HepG2 (cell line): ENCODE data around the gene CCNA2. TPM values are rescaled to one million over a fixed set of nuclear protein-coding genes. Genes with fewer than 3 reads are reported as not detected.
A peak's percentile ranks its signal among the peaks of the same experiment; 100 is the strongest.

Experiments used
- ATF1 ChIP-seq: IDR thresholded peaks from 2 replicates; pipeline ENCODE4 v1.6.1; 2016; ENCODE audit warnings: mild to moderate bottlenecking, control low read depth
- ATF7 ChIP-seq, 2 experiments: fragments of 450-650 bp in 1 of 2; sonication (generic) in 1 of 2; formaldehyde crosslinking in 1 of 2; IDR thresholded peaks; 2 replicates each; pipeline versions ENCODE4 v1.4.0 to v1.6.1; 2016 to 2020; ENCODE audit warnings: antibody characterized with exemption in 1 of 2, mild to moderate bottlenecking in 1 of 2, missing genetic modification reagents in 1 of 2
- BHLHE40 ChIP-seq: IDR thresholded peaks from 2 replicates; pipeline ENCODE4 v1.6.1; 2011; ENCODE audit warnings: low read length, improper control_type of control experiment
- CAMTA2 ChIP-seq: sonication (generic); formaldehyde crosslinking; IDR thresholded peaks from 2 replicates; pipeline ENCODE4 v1.4.0; 2020; ENCODE audit warnings: mild to moderate bottlenecking, missing genetic modification reagents, borderline replicate concordance
- DZIP1 ChIP-seq: sonication (generic); formaldehyde crosslinking; IDR thresholded peaks from 2 replicates; pipeline ENCODE4 v1.5.0; 2020; ENCODE audit warnings: mild to moderate bottlenecking, missing genetic modification reagents
- EED ChIP-seq: sonication (generic); formaldehyde crosslinking; IDR thresholded peaks from 2 replicates; pipeline ENCODE4 v1.5.0; 2020; ENCODE audit warnings: mild to moderate bottlenecking, missing genetic modification reagents
- ERF ChIP-seq: IDR thresholded peaks from 2 replicates; pipeline ENCODE4 v1.6.1; 2018; ENCODE audit warnings: missing biosample characterization, missing genetic modification reagents
- HDAC6 ChIP-seq: fragments of 200-600 bp; sonication (generic); IDR thresholded peaks from 2 replicates; pipeline ENCODE4 v1.7.0; 2017; ENCODE audit warnings: mild to moderate bottlenecking, antibody characterized with exemption, low read length, low read depth
- JUND ChIP-seq: sonication (generic); formaldehyde crosslinking; IDR thresholded peaks from 2 replicates; pipeline ENCODE4 v1.8.0; 2022; ENCODE audit warnings: mild to moderate bottlenecking, missing genetic modification reagents
- MAFG ChIP-seq: sonication (generic); formaldehyde crosslinking; IDR thresholded peaks from 2 replicates; pipeline ENCODE4 v1.5.1; 2020; ENCODE audit warnings: mild to moderate bottlenecking, missing genetic modification reagents
- MIER3 ChIP-seq: IDR thresholded peaks from 2 replicates; pipeline ENCODE4 v1.6.1; 2016; ENCODE audit warnings: missing compliant biosample characterization, borderline replicate concordance
- PHF8 ChIP-seq: sonication (generic); formaldehyde crosslinking; IDR thresholded peaks from 2 replicates; pipeline ENCODE4 v1.5.0; 2020; ENCODE audit warnings: missing genetic modification reagents
- PRDM10 ChIP-seq: sonication (generic); formaldehyde crosslinking; IDR thresholded peaks from 2 replicates; pipeline ENCODE4 v1.4.0; 2020; ENCODE audit warnings: low read depth, missing genetic modification reagents
- SP5 ChIP-seq: IDR thresholded peaks from 2 replicates; pipeline ENCODE4 v1.6.1; 2016; ENCODE audit warnings: low read depth, borderline replicate concordance
- TRIM24 ChIP-seq: sonication (generic); formaldehyde crosslinking; IDR thresholded peaks from 2 replicates; pipeline ENCODE4 v1.8.0; 2022; ENCODE audit warnings: mild to moderate bottlenecking, missing genetic modification reagents
- TSC22D2 ChIP-seq: sonication (generic); formaldehyde crosslinking; IDR thresholded peaks from 2 replicates; pipeline ENCODE4 v1.5.1; 2020; ENCODE audit warnings: missing genetic modification reagents, mild to moderate bottlenecking, borderline replicate concordance
- ZMYM4 ChIP-seq: sonication (generic); formaldehyde crosslinking; IDR thresholded peaks from 2 replicates; pipeline ENCODE4 v1.8.1; 2023; ENCODE audit warnings: mild to moderate bottlenecking, missing genetic modification reagents
- ZNF251 ChIP-seq: sonication (generic); formaldehyde crosslinking; IDR thresholded peaks from 2 replicates; pipeline ENCODE4 v1.9.0; 2021; ENCODE audit warnings: mild to moderate bottlenecking, missing genetic modification reagents
- ZNF317 ChIP-seq: sonication (generic); formaldehyde crosslinking; IDR thresholded peaks from 2 replicates; pipeline ENCODE4 v1.5.0; 2020; ENCODE audit warnings: mild to moderate bottlenecking, missing genetic modification reagents
- ZNF543 ChIP-seq: sonication (generic); formaldehyde crosslinking; IDR thresholded peaks from 2 replicates; pipeline ENCODE4 v1.4.0; 2020; ENCODE audit warnings: mild to moderate bottlenecking, missing genetic modification reagents
- ZNF839 ChIP-seq: sonication (generic); formaldehyde crosslinking; IDR thresholded peaks from 2 replicates; pipeline ENCODE4 v1.4.0; 2020; ENCODE audit warnings: missing genetic modification reagents, mild to moderate bottlenecking, borderline replicate concordance
- ZSCAN5A ChIP-seq: sonication (generic); formaldehyde crosslinking; IDR thresholded peaks from 2 replicates; pipeline ENCODE4 v1.8.0; 2022; ENCODE audit warnings: mild to moderate bottlenecking, missing genetic modification reagents, borderline replicate concordance
- polyA plus RNA-seq, 8 experiments: library from polyadenylated mRNA; depleted of rRNA in 3 of 8; stranded (reverse) in 7 of 8; unstranded in 1 of 8; fragments of >200 nt; fragmentation: Illumina TruSeq in 4 of 8; extraction: Trizol in 4 of 8; gene quantifications; 2 replicates each; pipeline versions ENCODE4 v1.2.1 to v1.2.3, GENCODE V29; 2011 to 2016; ENCODE audit warnings: low read depth in 4 of 8, missing spikeins in 1 of 8, mixed read lengths in 1 of 8; ENCODE audit not compliant: insufficient read depth in 1 of 8
- total RNA-seq, 5 experiments: library from RNA; depleted of rRNA; stranded (reverse); fragments of >200 nt; fragmentation: Illumina TruSeq; extraction: Trizol; gene quantifications; 2 replicates each; pipeline ENCODE4 v1.2.3, GENCODE V29; 2016; ENCODE audit warnings: low read depth in 1 of 5

CCNA2 gene
- total and polyA plus RNA-seq, 2 of the 13 experiments (the other 11 are each of a cell fraction or from before 2014, with no cell fraction given) = 31.3 to 105 TPM

- TF ChIP-seq PRDM10 (CRISPR knock-in tag) (no peak), HDAC6 (no peak), ZNF543 (CRISPR knock-in tag) (0 out of 2 replicates have a peak, but pooled peaks have one; percentile 61), MAFG (no peak), PHF8 (peak; percentile 94), ATF1 (peak; percentile 88), DZIP1 (CRISPR knock-in tag) (no peak), ZSCAN5A (CRISPR knock-in tag) (no peak), ATF7 (IDR thresholded peaks at IDR 0.05) (peak; percentile 37; the same call in 1 of the 2 replicates), ATF7 (CRISPR knock-in tag; IDR thresholded peaks at IDR 0.05) (no peak), ZNF317 (CRISPR knock-in tag) (0 out of 2 replicates have a peak, but pooled peaks have one; percentile 22), MIER3 (CRISPR knock-in tag) (no peak; the same call in 1 of the 2 replicates), ZNF839 (no peak; the same call in 1 of the 2 replicates), ZNF251 (CRISPR knock-in tag) (no peak), ERF (CRISPR knock-in tag) (no peak), SP5 (CRISPR knock-in tag) (peak; percentile 23; the same call in 1 of the 2 replicates), CAMTA2 (no peak), TRIM24 (CRISPR knock-in tag) (no peak), JUND (no peak), EED (CRISPR knock-in tag) (no peak), ZMYM4 (CRISPR knock-in tag) (peak; percentile 81; the same call in 1 of the 2 replicates), BHLHE40 (no peak), TSC22D2 (CRISPR knock-in tag) (no peak; the same call in 1 of the 2 replicates)
These were observed 46.4 kb upstream of the CCNA2 start, which contains the start of gene BBS7 (continued) for GRCh38 chr4:121869841-121870822.
